Caki2 (cell line): ENCODE results near the gene CELF2. TPM values are rescaled to one million over a fixed set of nuclear protein-coding genes. Genes with fewer than 3 reads are reported as not detected.

Source experiments
- DNase-seq: peaks from one replicate; pipeline ENCODE4 v3.0.0-alpha.2; 2015; ENCODE audit warnings: low read depth
- in situ Hi-C: cut with HindIII; loops from 2 replicates; pipeline ENCODE4 v1.10.0; 2016; ENCODE audit warnings: low sequenced_read_pairs, low pct_unique_long_range_greater_than_20kb, mixed read lengths
- total RNA-seq: library from RNA; depleted of rRNA; stranded (reverse); fragments of >200 nt; shearing (Covaris generic); gene quantifications from 2 replicates; pipeline ENCODE4 v1.2.3, GENCODE V29; 2014; ENCODE audit warnings: low replicate concordance

The CELF2 gene
- total RNA-seq, 1 experiment from 2014 or later: 0.10 TPM

- DNase-seq: no peak
- in situ Hi-C loops: no loop called here
Observed at GRCh38 chr10:11301571-11302111, 284.0 kb downstream of the CELF2 start.

- no peak for DNase-seq
- in situ Hi-C loops: no loop called here
Observed at GRCh38 chr10:11302181-11302580, 284.5 kb downstream of the CELF2 start.

GRCh38 chr10:11303361-11304170 is 285.9 kb downstream of the CELF2 start:
- in situ Hi-C loops: no loop called here
- no peak for DNase-seq

DNA sequence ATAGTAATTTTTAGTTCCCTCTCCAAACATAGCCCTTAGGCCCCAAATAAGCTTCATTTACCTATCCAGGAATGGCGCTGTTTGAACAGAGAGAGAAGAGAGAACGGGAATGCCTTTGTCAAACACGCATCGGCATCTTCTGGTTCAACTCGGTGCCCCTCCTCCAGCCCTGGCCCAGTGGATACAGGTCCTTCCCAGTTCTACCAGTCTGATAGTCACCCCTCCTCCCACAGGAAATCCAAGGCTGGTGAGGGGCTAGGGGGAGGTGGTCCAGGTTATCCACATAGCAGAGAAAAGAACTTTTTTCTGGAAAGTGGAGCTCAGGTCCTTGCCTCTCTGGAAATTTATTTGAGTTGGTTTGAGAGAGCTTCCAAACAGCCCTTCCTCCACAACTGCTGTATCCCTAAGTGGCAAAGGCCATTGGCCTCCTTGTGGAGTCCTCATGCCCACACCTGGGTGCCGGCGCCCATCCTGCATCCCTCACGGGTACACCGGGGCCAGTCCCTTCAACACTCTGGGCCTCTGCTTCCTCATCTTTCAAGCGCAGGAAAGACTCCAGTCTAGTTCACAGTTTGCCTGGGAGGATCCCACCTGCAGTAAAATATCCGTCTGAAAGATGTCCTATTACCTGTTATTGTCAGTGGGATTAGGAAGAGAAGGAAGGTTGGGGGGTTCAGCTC is 287.4 kb downstream of the CELF2 start:
- in situ Hi-C loops: no loop called here
- DNase-seq: no peak

DNA sequence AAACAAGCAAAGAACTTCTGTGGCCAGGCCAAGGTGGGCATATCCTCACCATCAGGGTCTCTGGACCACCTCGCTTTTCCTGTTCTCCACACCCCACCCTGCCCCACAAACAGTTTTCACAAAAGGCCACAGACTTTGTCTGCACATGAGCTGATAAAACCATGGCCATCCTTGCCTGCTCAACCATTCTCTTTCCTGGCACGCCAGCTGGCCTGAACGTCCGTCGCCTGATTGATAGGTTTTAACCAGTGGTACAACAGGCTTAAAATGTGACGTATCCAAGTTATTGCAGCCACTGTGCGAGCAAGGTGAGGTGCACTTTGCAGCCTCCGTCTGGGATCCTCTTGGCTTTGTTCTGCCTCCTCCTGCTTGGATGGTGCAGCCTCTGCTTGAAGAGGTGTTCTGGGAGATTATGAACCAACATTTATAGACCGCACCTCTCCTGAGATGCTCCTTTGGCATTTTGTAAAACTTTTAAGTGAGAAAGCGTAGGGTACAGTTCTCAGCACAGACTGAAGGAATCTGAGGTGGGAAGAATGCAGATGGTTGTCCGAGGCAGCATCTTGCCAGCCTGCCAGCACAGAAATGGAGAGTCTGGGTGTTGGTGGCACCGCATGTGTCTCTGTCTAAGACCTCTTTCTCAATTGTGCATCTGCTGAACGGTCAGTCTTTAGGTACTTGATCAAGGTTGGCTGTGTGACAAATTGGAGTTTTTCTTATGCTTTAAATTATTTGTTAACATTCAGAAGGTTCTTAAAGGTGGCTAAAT is 288.3 kb downstream of the CELF2 start:
- DNase-seq: no peak
- in situ Hi-C loops: no loop called here

GRCh38 chr10:11307004-11307403 is 289.3 kb downstream of the CELF2 start:
- in situ Hi-C loops: no loop called here
- DNase-seq: no peak

DNA sequence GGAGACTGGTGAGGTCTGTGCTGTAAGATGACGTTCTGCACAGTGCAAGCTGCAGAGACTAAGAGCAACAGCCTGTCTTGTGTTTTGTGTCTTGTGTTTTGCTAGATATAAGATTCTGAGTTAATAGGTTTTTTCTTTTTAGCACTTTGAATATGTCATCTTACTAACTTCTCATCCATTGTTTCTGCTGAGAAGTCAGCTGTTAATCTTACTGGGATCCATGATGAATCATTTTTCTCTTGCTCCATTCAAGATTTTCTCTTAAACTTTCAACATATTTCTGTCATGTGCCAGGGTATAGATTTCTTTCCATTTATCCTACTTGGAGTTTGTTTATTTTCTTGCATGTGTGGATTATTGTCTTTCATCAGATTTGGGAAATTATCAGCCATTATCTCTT is 290.3 kb downstream of the CELF2 start:
- in situ Hi-C loops: no loop called here
- no peak for DNase-seq

GRCh38 chr10:11311027-11311426 is 293.4 kb downstream of the CELF2 start:
- in situ Hi-C loops: no loop called here

GRCh38 chr10:11313463-11313862 is 295.8 kb downstream of the CELF2 start:
- in situ Hi-C loops: no loop called here
- no peak for DNase-seq

More at GRCh38 chr10:11311027-11311426, 293.4 kb downstream of the CELF2 start:
- no peak for DNase-seq

DNA sequence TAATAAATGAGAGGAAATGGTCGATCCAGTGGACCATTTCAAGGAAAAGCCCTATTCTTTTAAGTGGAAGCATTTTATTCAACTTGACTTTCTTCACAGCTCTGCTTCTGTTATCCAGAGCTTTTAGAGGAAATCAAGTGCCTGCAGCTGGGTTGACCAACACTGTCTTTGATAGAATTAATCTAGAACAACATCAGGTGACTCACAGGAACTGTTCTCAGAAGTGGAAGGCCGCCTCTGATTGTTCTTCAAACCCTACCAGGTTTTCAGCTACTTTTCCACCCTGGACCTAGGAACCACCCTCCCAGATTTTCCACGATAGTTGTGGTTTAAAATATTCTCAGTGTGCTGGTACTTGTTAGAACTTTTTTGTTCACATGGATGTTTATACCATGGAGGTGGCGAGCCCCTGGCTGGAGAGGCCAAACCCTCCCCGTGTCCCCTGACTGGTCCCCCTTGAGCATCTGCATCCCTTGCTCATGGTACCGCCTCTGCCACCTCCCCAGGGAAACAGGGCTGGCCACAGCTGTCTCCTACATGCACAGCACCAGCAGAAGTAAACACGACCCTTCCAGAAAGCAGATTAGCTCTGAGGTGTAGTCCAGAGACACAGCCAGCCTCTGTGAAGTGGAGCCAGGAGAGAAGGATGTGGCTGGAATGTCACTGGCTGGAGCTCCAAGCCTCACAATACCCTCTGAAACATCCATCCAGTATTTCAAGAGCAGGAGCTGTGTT is 300.4 kb downstream of the CELF2 start:
- in situ Hi-C loops: no loop called here
- DNase-seq: no peak

GRCh38 chr10:11318826-11319598 is 301.3 kb downstream of the CELF2 start:
- in situ Hi-C loops: no loop called here
- DNase-seq: no peak

- in situ Hi-C loops: no loop called here
- DNase-seq: no peak
Observed at GRCh38 chr10:11319990-11320602, 302.4 kb downstream of the CELF2 start.

DNA sequence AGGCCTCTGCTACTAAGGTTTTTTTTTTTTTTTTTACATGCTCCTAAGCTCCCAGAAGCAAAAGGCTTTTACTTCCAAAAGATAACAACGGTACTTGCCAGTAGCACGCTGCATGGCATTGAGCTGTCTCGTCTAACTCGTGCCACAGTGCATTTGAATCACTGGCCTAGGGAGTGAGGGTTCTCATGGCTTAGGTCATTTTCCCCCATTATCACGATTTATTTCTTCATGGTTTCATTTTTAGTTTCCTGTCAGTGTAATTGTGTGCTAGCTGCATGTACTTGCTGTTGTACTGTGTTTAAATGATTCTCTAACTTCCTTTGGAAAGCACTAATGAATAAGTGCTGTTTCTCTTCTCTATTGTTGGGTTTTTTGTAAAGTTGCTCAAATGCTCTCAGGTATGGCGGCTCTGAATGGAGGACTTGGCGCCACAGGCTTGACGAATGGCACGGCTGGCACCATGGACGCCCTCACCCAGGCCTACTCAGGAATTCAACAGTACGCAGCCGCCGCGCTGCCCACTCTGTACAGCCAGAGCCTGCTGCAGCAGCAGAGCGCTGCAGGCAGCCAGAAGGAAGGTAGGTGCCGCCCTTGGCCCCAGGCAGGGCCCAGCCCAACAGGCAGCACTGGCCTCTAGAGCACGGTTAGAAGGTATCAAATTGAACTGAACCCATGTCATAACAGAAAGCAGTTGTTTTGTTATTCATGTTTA is 303.3 kb downstream of the CELF2 start:
- in situ Hi-C loops: no loop called here

DNA sequence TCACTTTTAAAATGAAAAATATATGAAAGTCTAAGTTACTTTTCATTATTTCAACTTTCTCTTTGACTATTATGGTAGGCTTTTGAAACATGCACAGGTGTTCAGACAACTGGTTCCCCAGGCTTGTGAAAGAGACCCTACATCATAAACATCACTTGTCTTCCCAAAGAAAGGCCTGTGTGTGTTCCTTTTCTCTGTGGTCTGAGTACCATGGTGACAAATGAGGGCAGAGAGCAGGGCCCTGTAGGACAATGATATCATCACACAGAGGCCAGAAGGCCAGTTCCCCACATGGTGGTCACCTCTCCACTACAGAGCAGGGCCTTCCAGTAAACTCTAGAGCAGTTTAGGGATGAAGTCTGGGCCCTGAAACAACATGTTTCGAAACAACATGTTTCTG is 305.0 kb downstream of the CELF2 start:
- in situ Hi-C loops: no loop called here
- DNase-seq: no peak

More for the DNA sequence above, 303.3 kb downstream of the CELF2 start:
- no peak for DNase-seq

DNA sequence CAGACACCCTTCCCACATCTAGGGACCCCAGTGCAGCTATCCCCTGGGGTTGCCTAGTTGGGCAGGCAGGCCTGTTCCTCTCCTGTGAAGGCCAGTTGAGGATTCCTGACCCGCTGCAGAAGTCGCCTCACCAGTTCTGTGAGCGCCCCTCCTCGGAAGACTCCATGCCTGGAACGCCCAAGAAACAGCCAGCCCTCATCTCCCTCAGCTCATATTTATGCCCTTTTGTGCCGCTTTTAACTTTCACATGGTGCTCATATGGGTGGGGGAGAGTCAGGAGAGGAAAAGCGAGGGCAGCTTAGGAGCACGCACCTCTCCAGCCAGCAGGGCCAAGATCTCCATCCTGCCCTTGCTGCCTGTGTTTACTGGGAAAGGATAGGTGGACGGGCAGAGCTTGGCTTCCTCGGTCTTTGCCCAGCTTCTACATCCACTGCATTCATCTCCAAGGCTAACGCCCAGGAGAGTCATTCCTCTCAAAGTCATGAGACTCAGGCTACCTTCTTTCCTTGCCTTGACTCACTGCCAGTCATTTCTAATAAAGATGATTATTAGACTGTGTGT is 307.2 kb downstream of the CELF2 start:
- no peak for DNase-seq
- in situ Hi-C loops: no loop called here

GRCh38 chr10:11325817-11326216 is 308.1 kb downstream of the CELF2 start:
- DNase-seq: no peak
- in situ Hi-C loops: no loop called here
